GM13977 (cell line): ENCODE data around the gene AP4M1.

Source experiments
- DNase-seq: peaks from one replicate; pipeline ENCODE4 v3.0.0; 2012; ENCODE audit warnings: low spot score
- CTCF ChIP-seq: IDR thresholded peaks from 2 replicates; pipeline ENCODE4 v1.5.1; 2012; ENCODE audit warnings: mild to moderate bottlenecking, control low read depth; ENCODE audit not compliant: insufficient read depth; ENCODE audit errors: extremely low read depth, missing control alignments
- in situ Hi-C: fragments of 300-500 bp; cut with MboI; formaldehyde crosslinking; loops from one replicate; pipeline ENCODE4 v1.12.0; 2022; ENCODE audit warnings: low sequenced_read_pairs, low pct_unique_long_range_greater_than_20kb, mixed read lengths, inconsistent platforms; ENCODE audit not compliant: unreplicated experiment

Gene AP4M1

DNA sequence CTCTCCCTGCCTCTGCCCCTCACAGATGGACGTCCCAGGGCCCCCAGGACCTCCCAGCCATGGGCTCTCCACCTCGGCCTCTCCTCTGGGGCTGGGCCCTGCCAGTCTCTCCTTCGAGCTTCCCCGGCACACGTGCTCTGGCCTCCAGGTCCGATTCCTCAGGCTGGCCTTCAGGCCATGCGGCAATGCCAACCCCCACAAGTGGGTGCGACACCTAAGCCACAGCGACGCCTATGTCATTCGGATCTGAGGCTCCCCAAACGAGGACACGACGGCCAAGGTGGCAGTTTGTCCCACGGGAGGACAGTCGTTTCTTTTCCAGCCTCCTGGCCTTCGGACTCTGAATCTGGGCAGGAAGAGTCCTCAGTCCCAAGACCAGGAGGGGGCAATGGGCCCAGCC is 5.2 kb downstream of the AP4M1 start:
- no peak for DNase-seq
- TF ChIP-seq CTCF: no peak
- in situ Hi-C loops: no loop called here

- DNase-seq: no peak
- no peak for TF ChIP-seq CTCF
- in situ Hi-C loops: no loop called here
Observed at GRCh38 chr7:100107125-100107737, 5.8 kb downstream of the AP4M1 start.

DNA sequence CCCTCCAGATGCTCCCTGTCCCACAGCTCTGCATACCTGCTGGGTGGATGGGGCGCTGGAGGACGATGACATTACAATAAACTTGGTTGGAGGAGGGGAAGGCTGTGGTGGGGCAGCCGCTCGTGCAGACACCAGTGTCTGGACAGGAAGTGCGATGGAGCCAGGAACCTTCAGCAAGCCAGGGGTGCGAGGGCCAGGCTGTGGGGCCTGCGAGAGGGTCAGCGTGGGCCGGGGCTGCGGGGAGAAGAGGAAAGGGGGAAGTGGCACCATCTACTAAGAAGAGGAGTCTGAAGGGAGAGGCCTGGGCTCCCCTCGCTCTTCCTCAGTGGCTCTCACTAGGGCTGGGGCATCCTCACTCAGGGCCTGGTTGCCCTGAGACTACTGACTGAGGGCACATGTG is 6.4 kb downstream of the AP4M1 start:
- no peak for DNase-seq
- in situ Hi-C loops: no loop called here
- no peak for TF ChIP-seq CTCF

- in situ Hi-C loops: no loop called here
- no peak for DNase-seq
- no peak for TF ChIP-seq CTCF
Observed at GRCh38 chr7:100109521-100110163, 8.2 kb downstream of the AP4M1 start.

DNA sequence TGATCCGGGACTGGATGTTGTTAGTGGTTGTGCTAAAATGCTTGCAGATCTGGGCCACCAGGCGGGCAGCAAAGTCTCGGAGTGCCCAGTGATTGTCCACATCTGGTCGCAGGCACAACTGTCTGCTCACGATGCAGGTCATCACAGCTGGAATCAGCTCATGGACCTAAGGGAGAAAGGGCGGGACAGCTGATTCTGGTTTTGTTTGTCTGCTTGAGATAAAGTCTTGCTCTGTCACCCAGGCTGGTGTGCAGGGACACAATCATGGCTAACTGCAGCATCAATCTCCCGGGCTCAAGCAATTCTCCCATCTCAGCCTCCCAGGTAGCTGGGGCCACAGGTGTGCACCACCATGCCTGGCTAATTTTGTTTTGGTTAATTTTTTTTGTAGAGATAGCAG is 9.7 kb downstream of the AP4M1 start:
- no peak for DNase-seq
- in situ Hi-C loops: no loop called here
- TF ChIP-seq CTCF: no peak

GRCh38 chr7:100111914-100112313 is 10.5 kb downstream of the AP4M1 start:
- in situ Hi-C loops: no loop called here
- TF ChIP-seq CTCF: no peak
- DNase-seq: no peak
